AG04450 (cell line): ENCODE results near the gene SURF1. TPM values are rescaled to one million over a fixed set of nuclear protein-coding genes. Genes with fewer than 3 reads are reported as not detected.
A peak's percentile ranks its signal among the peaks of the same experiment; 100 is the strongest.

Experiments used
- CTCF ChIA-PET: fragments of 300-600, 350-600 bp; formaldehyde crosslinking; extraction: SDS; loops from one replicate; lab custom pipeline; 2022; ENCODE audit warnings: antibody characterized with exemption, inconsistent platforms; lab: Charles Lee
- POLR2A ChIA-PET: fragments of 350-600 bp; formaldehyde crosslinking; extraction: SDS; loops from one replicate; lab custom pipeline; 2021; ENCODE audit warnings: antibody characterized with exemption, inconsistent platforms; lab: Yijun Ruan, JAX
- DNase-seq: peaks from one replicate; pipeline ENCODE4 v3.0.0-alpha.2; 2011; ENCODE audit warnings: low read depth, low spot score
- H3K27ac ChIP-seq: one replicate; pipeline ENCODE4 v1.5.1; 2012; ENCODE audit warnings: low read depth, low read length, control low read depth
- H3K27me3 ChIP-seq: one replicate; pipeline ENCODE4 v1.6.0; 2012; ENCODE audit warnings: low read length; ENCODE audit not compliant: control insufficient read depth, insufficient read depth
- H3K4me3 ChIP-seq: 2 replicates; pipeline ENCODE4 v1.5.1; 2011; ENCODE audit warnings: mild to moderate bottlenecking, low read depth, low read length, control low read depth
- H3K9me3 ChIP-seq: 2 replicates; pipeline ENCODE4 v1.5.1; 2012; ENCODE audit warnings: low read length; ENCODE audit not compliant: control insufficient read depth, insufficient read depth
- polyA plus RNA-seq: library from polyadenylated mRNA; depleted of rRNA; stranded (reverse); fragments of >200 nt; gene quantifications from 2 replicates; pipeline ENCODE4 v1.2.3, GENCODE V29; 2011
- TF ChIP-seq, protein P1 (sequence below): IDR thresholded peaks from 2 replicates; pipeline ENCODE4 v1.5.1; 2011; ENCODE audit warnings: low read depth, low read length, control low read depth, inconsistent platforms

Gene SURF1
- polyA plus RNA-seq, 1 experiment, result 28.2 TPM

DNA sequence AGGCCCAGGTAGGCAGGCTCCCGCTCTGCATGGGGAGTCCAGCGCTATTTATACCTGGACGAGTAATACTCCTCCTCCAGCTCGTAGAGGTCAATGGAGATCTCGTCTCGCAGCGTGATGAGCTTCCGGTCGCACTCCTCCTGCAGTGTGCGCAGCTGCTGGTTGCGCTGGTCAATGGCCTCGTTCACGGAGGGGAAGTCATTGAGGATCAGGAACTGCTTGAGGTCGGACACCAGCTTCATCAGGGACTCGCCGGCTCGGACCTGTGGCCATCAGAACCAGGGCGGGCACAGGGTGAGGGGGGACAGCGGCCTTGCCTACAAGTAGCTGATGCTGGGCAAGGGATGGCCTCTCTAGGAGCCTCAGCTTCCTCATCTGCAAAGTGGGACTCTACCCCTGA, 12.2 kb downstream of the SURF1 start:
- POLR2A ChIA-PET, result no interaction called here
- no peak overlapping the region for H3K27ac ChIP-seq
- TF ChIP-seq, protein P1, sequence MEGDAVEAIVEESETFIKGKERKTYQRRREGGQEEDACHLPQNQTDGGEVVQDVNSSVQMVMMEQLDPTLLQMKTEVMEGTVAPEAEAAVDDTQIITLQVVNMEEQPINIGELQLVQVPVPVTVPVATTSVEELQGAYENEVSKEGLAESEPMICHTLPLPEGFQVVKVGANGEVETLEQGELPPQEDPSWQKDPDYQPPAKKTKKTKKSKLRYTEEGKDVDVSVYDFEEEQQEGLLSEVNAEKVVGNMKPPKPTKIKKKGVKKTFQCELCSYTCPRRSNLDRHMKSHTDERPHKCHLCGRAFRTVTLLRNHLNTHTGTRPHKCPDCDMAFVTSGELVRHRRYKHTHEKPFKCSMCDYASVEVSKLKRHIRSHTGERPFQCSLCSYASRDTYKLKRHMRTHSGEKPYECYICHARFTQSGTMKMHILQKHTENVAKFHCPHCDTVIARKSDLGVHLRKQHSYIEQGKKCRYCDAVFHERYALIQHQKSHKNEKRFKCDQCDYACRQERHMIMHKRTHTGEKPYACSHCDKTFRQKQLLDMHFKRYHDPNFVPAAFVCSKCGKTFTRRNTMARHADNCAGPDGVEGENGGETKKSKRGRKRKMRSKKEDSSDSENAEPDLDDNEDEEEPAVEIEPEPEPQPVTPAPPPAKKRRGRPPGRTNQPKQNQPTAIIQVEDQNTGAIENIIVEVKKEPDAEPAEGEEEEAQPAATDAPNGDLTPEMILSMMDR, result no peak
- no peak for DNase-seq
- H3K4me3 ChIP-seq, result no peak overlapping the region
- no peaks in the 10 kb centered on the region for H3K27me3 ChIP-seq
- CTCF ChIA-PET, result no interaction called here
- peaks cover 5% of the 10 kb centered on the region; the same call in 1 of the 2 replicates for H3K9me3 ChIP-seq

- TF ChIP-seq, protein P1, result peak; percentile 25
- H3K4me3 ChIP-seq, result no peak overlapping the region
- DNase-seq, result no peak
- H3K27ac ChIP-seq, result no peak overlapping the region
- no peaks in the 10 kb centered on the region for H3K27me3 ChIP-seq
- ChIA-PET POLR2A (no interaction called here), CTCF (interaction anchor here (0.6 to 1.2 kb wide), 2 partner anchors 13 to 1051 kb away, joined by 4 read pairs; no protein-coding TSS in a partner anchor)
- no peaks in the 10 kb centered on the region for H3K9me3 ChIP-seq
Measured at GRCh38 chr9:133342570-133342969, 13.7 kb downstream of the SURF1 start.

DNA sequence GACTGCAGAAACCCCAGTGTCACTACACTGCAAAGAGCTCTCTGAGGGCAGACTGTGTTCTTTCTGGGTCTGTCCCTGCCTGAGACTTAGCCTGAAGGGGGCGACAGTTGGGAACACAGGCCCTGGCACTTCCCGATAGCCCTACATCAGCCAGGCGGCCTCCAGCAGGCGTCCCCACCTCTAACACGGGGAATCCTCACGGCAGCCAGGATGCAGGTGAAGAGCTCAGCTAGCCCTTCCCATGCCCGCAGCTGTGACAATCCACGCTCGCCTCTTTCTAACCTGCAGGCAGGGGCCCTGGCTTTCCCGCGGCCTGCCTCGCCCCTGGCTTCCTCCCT, 14.2 kb downstream of the SURF1 start:
- TF ChIP-seq, protein P1, result no peak
- Histone ChIP-seq H3K27me3 (no peaks in the 10 kb centered on the region), H3K9me3 (no peaks in the 10 kb centered on the region), H3K4me3 (no peak overlapping the region), H3K27ac (no peak overlapping the region)
- POLR2A ChIA-PET, result no interaction called here
- CTCF ChIA-PET, result interaction anchor here (1.2 kb wide), 1 partner anchor 12 kb away, joined by 4 read pairs; no protein-coding TSS in a partner anchor
- DNase-seq, result no peak

DNA sequence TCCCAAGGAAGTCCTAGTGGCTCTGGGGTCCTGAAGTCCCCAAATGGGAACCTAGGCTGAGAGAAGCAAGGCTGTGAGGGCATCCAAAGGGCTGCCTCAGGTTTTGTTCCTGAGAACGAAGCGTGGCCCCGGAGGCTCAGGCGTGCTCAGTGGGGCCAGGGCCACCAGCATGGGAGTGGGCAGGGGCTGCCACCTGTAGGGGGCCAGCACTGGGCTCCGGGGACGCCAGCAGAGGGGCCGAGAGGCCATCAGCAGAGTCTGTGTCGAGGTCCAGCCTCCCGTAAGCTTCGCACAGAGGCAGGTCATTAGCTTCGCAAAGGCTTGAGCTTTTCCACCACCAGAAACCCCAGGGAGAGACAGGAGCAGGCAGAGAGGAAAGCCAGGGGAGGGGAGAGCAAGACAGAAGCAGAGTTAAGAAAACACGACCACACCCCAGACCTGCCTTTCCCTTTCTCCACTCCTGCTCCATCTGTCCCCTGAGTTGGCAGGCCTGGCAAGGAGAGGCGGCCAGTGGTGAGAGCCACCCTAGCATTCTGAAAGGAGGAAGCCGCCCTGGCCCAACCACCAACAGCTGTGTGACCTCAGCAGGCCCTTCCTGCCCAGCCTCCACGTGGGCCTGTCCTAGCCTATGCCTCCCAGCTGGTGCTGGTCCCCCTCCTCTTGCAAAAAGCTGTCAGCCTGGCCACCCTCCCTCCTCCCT, 14.8 kb downstream of the SURF1 start:
- Histone ChIP-seq H3K4me3 (no peak overlapping the region), H3K9me3 (no peaks in the 10 kb centered on the region), H3K27me3 (no peaks in the 10 kb centered on the region), H3K27ac (no peak overlapping the region)
- CTCF ChIA-PET, result interaction anchor here (1.2 kb wide), 1 partner anchor 12 kb away, joined by 4 read pairs; no protein-coding TSS in a partner anchor
- POLR2A ChIA-PET, result no interaction called here
- TF ChIP-seq, protein P1, result no peak
- DNase-seq, result no peak

DNA sequence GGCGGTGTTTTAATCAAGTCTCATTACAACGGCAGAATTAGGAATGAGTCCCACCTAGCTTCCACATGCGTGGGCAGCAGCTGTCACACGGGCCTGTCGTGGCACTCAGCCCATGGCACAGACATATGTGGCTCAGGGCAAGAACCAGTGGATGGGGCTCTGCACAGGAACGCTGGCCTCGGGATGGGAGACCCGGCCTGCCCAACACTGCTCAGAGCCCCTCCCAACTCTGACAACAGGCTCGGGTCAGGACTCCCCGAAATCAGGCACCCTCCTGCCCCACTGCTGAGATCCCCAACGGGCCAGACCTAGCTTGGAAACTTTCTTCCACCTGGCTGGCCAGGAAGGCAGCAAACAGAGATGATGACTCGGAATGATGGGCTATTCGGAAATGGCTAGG, 15.4 kb downstream of the SURF1 start:
- no peak for DNase-seq
- Histone ChIP-seq H3K27me3 (no peaks in the 10 kb centered on the region), H3K9me3 (no peaks in the 10 kb centered on the region), H3K4me3 (no peak overlapping the region), H3K27ac (no peak overlapping the region)
- ChIA-PET CTCF (no interaction called here), POLR2A (no interaction called here)
- TF ChIP-seq, protein P1, result no peak
